ENCODE measurements around the gene TECTB.

- TF ChIP-seq, protein P1, sequence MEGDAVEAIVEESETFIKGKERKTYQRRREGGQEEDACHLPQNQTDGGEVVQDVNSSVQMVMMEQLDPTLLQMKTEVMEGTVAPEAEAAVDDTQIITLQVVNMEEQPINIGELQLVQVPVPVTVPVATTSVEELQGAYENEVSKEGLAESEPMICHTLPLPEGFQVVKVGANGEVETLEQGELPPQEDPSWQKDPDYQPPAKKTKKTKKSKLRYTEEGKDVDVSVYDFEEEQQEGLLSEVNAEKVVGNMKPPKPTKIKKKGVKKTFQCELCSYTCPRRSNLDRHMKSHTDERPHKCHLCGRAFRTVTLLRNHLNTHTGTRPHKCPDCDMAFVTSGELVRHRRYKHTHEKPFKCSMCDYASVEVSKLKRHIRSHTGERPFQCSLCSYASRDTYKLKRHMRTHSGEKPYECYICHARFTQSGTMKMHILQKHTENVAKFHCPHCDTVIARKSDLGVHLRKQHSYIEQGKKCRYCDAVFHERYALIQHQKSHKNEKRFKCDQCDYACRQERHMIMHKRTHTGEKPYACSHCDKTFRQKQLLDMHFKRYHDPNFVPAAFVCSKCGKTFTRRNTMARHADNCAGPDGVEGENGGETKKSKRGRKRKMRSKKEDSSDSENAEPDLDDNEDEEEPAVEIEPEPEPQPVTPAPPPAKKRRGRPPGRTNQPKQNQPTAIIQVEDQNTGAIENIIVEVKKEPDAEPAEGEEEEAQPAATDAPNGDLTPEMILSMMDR (IDR thresholded peaks at IDR 0.05; ENCODE audit: insufficient read depth, low read length, poor library complexity, severe bottlenecking): no peak
- TF ChIP-seq EZH2phosphoT487 (conservative IDR thresholded peaks at IDR 0.05; ENCODE audit: low read length): no peak
Measured at GRCh38 chr10:112303528-112303927, 20.3 kb downstream of the TECTB start.

All from SU-DHL-6 (cell line).